HG03196 (cell line): ENCODE measurements around the gene ALDH1B1.

Source experiments
- ATAC-seq: cut with Tn5 transposase; IDR thresholded peaks from one replicate; pipeline ENCODE4 v1.9.1; 2021; ENCODE audit not compliant: unreplicated experiment

ALDH1B1 gene

GRCh38 chr9:38437193-38437823 is 44.8 kb downstream of the ALDH1B1 start:
- ATAC-seq, result no peak

GRCh38 chr9:38439291-38439915 is 46.9 kb downstream of the ALDH1B1 start:
- no peak for ATAC-seq

- ATAC-seq, result no peak
Observed at GRCh38 chr9:38439916-38440301, 47.4 kb downstream of the ALDH1B1 start.

- ATAC-seq, result no peak
Observed at GRCh38 chr9:38440516-38440915, 48.0 kb downstream of the ALDH1B1 start.

- no peak for ATAC-seq
Observed at GRCh38 chr9:38441347-38442085, 49.0 kb downstream of the ALDH1B1 start.

GRCh38 chr9:38442473-38443096 is 50.1 kb downstream of the ALDH1B1 start:
- no peak for ATAC-seq

- no peak for ATAC-seq
Observed at GRCh38 chr9:38443181-38443580, 50.7 kb downstream of the ALDH1B1 start.

GRCh38 chr9:38443597-38443996 is 51.1 kb downstream of the ALDH1B1 start:
- no peak for ATAC-seq

- ATAC-seq, result peak; percentile 85
Observed at GRCh38 chr9:38445154-38446043, 52.9 kb downstream of the ALDH1B1 start.

GRCh38 chr9:38447703-38448102 is 55.2 kb downstream of the ALDH1B1 start:
- ATAC-seq, result no peak
